Measurements from ENCODE around the gene IP6K1.
"Not testable (repeated sequence)": the region's sequence is repeated elsewhere in the genome, so short reads cannot be mapped to it uniquely, and the experiment has no call there.

DNA sequence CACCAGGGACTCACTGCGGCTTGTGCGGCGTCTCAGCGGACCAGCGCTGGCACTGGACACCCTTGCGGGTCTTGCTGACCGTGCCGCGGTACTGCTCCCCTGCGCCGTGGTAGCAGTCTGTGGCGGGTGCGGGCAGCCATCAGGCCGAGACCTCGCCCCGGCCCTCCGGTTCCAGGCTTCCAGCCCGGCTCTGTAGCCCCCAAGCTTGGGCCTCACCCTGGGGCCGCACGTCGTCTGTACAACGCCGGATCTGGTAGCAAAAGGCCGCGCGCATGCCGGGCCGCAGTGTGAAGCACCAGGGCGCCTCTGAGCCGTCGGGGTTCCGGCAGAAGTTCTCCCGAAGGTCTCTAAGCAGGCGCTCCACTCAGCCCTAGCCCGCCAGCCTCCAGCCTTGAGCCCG is 100.5 kb downstream of the IP6K1 start:
- TF ChIP-seq CTCF (conservative IDR thresholded peaks at IDR 0.05); ZFX (IDR thresholded peaks at IDR 0.05): not testable (repeated sequence)
